ENCODE measurements around the gene RALGAPA1.
"Not testable (repeated sequence)": the region's sequence is repeated elsewhere in the genome, so short reads cannot be mapped to it uniquely, and the experiment has no call there.

RALGAPA1 gene

GRCh38 chr14:35808638-35809563 lies at the start of gene RALGAPA1:
RALGAPA1 (minus strand) TSS chr14:35809295; CDS start chr14:35808835, 460 bp downstream.
- DNase-seq, result peak; percentile 83 to 94

- no peak for DNase-seq
These were observed 49.6 kb upstream of the RALGAPA1 start for GRCh38 chr14:35858521-35859209.

GRCh38 chr14:35855876-35856481 lies 46.9 kb upstream of the RALGAPA1 start:
- no peak for DNase-seq

- DNase-seq, result no peak
These were observed 45.7 kb upstream of the RALGAPA1 start for GRCh38 chr14:35854696-35855270.

GRCh38 chr14:35853225-35853624 lies 44.1 kb upstream of the RALGAPA1 start:
- DNase-seq, result no peak

- DNase-seq, result no peak
These were observed 42.7 kb upstream of the RALGAPA1 start for GRCh38 chr14:35851823-35852222.

- DNase-seq, result no peak
These were observed 40.0 kb upstream of the RALGAPA1 start for GRCh38 chr14:35849122-35849521.

- no peak for DNase-seq
These were observed 38.5 kb upstream of the RALGAPA1 start for GRCh38 chr14:35847636-35848035.

GRCh38 chr14:35844494-35844893 lies 35.4 kb upstream of the RALGAPA1 start:
- DNase-seq, result no peak

GRCh38 chr14:35842245-35842644 lies 33.1 kb upstream of the RALGAPA1 start:
- DNase-seq, result not testable (repeated sequence)

GRCh38 chr14:35841704-35842103 lies 32.6 kb upstream of the RALGAPA1 start:
- not testable (repeated sequence) for DNase-seq

GRCh38 chr14:35835208-35835982 lies 26.3 kb upstream of the RALGAPA1 start:
- DNase-seq, result no peak

- DNase-seq, result no peak
These were observed 20.4 kb upstream of the RALGAPA1 start for GRCh38 chr14:35829449-35829848.

GRCh38 chr14:35827678-35828472 lies 18.8 kb upstream of the RALGAPA1 start:
- DNase-seq, result no peak

GRCh38 chr14:35826952-35827416 lies 17.9 kb upstream of the RALGAPA1 start:
- DNase-seq, result no peak

- DNase-seq, result peak; percentile 95 to 97
These were observed 17.3 kb upstream of the RALGAPA1 start, which contains the start of gene BRMS1L for GRCh38 chr14:35826218-35826951. BRMS1L (plus strand) TSS chr14:35826338; CDS start chr14:35826517, 179 bp downstream.

GRCh38 chr14:35825968-35826217 lies 16.8 kb upstream of the RALGAPA1 start:
- DNase-seq, result no peak

- DNase-seq, result not testable (repeated sequence)
These were observed 15.5 kb upstream of the RALGAPA1 start for GRCh38 chr14:35824446-35825165.

GRCh38 chr14:35822501-35822900 lies 13.4 kb upstream of the RALGAPA1 start:
- DNase-seq, result no peak

Data from stimulated activated CD4-positive, alpha-beta T cell treated with anti-CD3 and anti-CD28 coated beads, Interleukin-4, amount 100 ng/mL, for 4 hours (primary cell).